ENCODE measurements around the gene ZNF688. TPM values are rescaled to one million over a fixed set of nuclear protein-coding genes. Genes with fewer than 3 reads are reported as not detected.
A peak's percentile ranks its signal among the peaks of the same experiment; 100 is the strongest.

The ZNF688 gene
- total RNA-seq, 1 donor, result 6.5 TPM

DNA sequence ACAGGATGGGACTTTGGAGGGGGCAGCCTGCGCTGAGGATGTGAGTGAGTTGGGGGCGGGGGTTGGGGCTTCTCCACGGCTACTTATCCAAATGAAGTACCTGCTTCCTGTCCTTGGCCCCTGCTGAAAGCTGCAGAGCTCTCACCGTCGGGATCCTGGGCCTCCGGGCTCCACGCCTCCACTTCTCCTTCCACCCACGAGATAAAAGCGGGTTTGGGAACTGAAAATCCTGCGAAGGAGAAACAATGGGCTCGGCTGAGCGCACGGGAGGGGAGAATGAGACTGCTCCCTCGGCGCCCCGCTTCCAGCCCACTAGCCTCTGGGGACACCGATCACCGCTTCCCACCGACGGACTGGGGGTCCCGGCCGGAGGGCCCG is 13.5 kb upstream of the ZNF688 start:
- TF ChIP-seq CTCF (IDR thresholded peaks at IDR 0.05; ENCODE audit: insufficient read depth, low read depth, low read length), result no peak
- peak overlapping the region; percentile 70 for H3K4me3 ChIP-seq (ENCODE audit: low read depth, low read length)
- peak; percentile 18 for DNase-seq (ENCODE audit: low read depth)

GRCh38 chr16:30582611-30583340 is 11.3 kb upstream of the ZNF688 start:
- no peak overlapping the region for H3K4me3 ChIP-seq (ENCODE audit: low read depth, low read length)
- no peak for DNase-seq (ENCODE audit: low read depth)
- TF ChIP-seq CTCF (IDR thresholded peaks at IDR 0.05; ENCODE audit: insufficient read depth, low read depth, low read length), result no peak

DNA sequence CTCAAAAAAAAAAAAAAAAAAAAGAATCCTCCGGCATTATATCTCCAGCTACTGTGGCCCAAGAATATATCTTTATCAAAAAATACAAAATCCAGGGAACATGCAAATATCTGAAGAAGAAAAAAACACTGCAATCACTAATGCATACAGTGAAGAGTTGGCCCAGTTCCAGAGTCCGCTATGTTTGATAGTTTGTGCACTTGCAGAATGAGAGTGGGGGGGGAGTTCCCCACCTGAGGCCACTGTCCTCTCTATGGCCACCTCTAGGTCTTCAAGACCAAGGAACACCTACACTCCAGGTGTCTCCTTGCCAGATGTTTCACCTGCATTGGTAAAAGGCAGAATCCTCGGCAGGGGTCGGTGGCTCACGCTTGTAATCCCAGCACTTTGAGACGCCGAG is 9.9 kb upstream of the ZNF688 start:
- TF ChIP-seq CTCF (IDR thresholded peaks at IDR 0.05; ENCODE audit: insufficient read depth, low read depth, low read length), result no peak
- H3K4me3 ChIP-seq (ENCODE audit: low read depth, low read length), result no peak overlapping the region
- DNase-seq (ENCODE audit: low read depth), result no peak

DNA sequence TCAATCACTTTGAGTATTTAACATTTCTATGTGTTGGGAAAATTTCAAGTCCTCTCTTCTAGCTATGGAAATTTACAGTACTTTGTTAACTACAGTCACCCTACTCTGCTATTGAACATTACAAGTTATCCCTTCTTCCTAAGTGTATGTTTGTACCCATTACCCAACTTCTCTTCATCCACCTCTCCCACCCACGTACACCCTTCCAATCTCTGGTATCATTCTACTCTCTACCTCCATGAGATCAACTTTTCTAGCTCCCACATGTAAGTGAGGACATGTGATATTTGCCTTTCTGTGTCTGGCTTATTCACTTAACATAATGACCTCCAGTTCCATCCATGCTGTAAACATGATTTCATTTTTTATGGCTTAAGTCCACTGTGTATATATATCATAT is 3.2 kb upstream of the ZNF688 start:
- no peak for DNase-seq (ENCODE audit: low read depth)
- no peak overlapping the region for H3K4me3 ChIP-seq (ENCODE audit: low read depth, low read length)
- TF ChIP-seq CTCF (IDR thresholded peaks at IDR 0.05; ENCODE audit: insufficient read depth, low read depth, low read length), result no peak

- H3K4me3 ChIP-seq (ENCODE audit: low read depth, low read length), result peak overlapping the region; percentile 72
- DNase-seq (ENCODE audit: low read depth), result peak; percentile 40
- no peak for TF ChIP-seq CTCF (IDR thresholded peaks at IDR 0.05; ENCODE audit: insufficient read depth, low read depth, low read length)
Observed at GRCh38 chr16:30570636-30571444, 674 bp downstream of the ZNF688 start.

DNA sequence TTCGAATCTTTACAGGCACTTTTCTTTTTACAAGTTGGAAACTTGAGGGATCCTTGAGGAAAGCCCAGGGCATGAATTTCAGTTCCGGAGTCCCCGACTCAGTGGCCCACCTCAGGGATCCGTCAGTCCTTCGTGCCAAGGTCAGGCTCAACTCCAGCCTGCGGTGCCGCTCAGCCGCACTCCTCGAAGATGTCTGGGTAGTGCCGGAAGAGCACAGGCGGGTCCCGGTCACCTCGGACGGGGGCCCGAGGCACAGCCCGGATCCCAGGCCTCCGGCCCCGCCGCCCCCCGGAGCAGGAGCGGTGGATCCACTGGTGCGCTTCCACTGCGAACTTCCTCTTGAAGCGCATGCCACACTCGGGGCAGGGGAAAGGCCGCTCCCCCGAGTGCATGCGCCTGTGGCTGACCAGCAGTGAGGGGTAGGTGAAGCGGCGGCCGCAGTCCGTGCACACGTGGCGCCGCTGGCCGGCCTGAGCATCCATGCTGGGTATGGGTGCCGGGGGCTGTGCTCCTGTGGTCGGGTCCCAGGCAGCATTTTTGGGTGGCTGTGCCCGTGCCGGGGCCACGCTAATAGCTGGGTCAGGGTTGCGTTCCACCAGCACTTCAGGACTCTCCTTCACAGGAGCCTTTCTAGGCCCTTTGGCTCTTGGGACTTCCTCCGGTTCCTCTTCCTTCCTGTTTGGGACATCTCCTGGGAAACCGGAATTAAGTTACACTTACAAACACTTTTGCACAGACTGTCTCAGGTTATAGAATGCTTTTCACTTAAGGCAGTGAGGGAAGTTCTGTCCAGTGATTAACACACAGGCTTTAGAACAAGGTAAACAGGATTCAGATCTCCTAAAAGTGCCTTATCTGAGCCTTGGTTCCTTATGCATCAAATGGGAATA is 1.5 kb downstream of the ZNF688 start:
- TF ChIP-seq CTCF (IDR thresholded peaks at IDR 0.05; ENCODE audit: insufficient read depth, low read depth, low read length), result no peak
- no peak overlapping the region for H3K4me3 ChIP-seq (ENCODE audit: low read depth, low read length)
- DNase-seq (ENCODE audit: low read depth), result no peak
